HCT116 (cell line): Measurements from ENCODE around the gene ADPRHL1. TPM values are rescaled to one million over a fixed set of nuclear protein-coding genes. Genes with fewer than 3 reads are reported as not detected.

Source experiments
- ATAC-seq: fragments of 200-7000 bp; cut with Tn5 transposase; 2 replicates; pipeline ENCODE4 v1.9.1; 2020; ENCODE audit warnings: mild to moderate bottlenecking, moderate library complexity
- BruUV-seq: library from RNA; stranded (reverse); fragments of 400-500 nt; replicated peaks from 2 replicates; lab custom pipeline; 2021; lab: Mats Ljungman, UMichigan
- CTCF ChIA-PET: fragments of 300-600 bp; sonication (Branson Sonifier 250); formaldehyde crosslinking; loops from one replicate; lab custom pipeline; 2021; ENCODE audit warnings: antibody characterized with exemption; lab: Charles Lee
- POLR2A ChIA-PET: fragments of 300-600, 350-600 bp; sonication (Branson Sonifier 250); formaldehyde crosslinking; loops from one replicate; lab custom pipeline; 2021; ENCODE audit warnings: antibody characterized with exemption; lab: Charles Lee
- RAD21 ChIA-PET, 2 experiments: fragments of 300-600 bp; sonication (Branson Sonifier 250); formaldehyde crosslinking; loops; one replicate each; lab custom pipeline; 2023; ENCODE audit warnings: low total read pairs in 2 of 2; ENCODE audit not compliant: uncharacterized antibody in 2 of 2, unreplicated experiment in 2 of 2, low non-redundant PET in 1 of 2; lab: Charles Lee
- DNase-seq: peaks from one replicate; pipeline ENCODE4 v3.0.0-alpha.2; 2010; ENCODE audit warnings: low read depth, low spot score
- H2AFZ ChIP-seq: fragments of 200-600 bp; shearing (Covaris generic), sonication (generic); 2 replicates; pipeline ENCODE4 v1.6.1; 2017; ENCODE audit warnings: low read depth, mixed run types, mixed read lengths, antibody characterized with exemption, low read length; ENCODE audit not compliant: poor library complexity, severe bottlenecking
- H3K27ac ChIP-seq: 2 replicates; pipeline ENCODE4 v1.5.1; 2012; ENCODE audit warnings: low read depth, low read length
- H3K27me3 ChIP-seq: fragments of 200-600 bp; sonication (generic); 2 replicates; pipeline ENCODE4 v1.6.1; 2016; ENCODE audit warnings: mixed run types, low read length, mixed read lengths; ENCODE audit not compliant: insufficient read depth
- H3K36me3 ChIP-seq, 2 experiments: fragments of 200-500 bp in 1 of 2; fragments of 200-600 bp in 1 of 2; sonication (Bioruptor generic) in 1 of 2; sonication (generic) in 1 of 2; 2 replicates each; pipeline versions ENCODE4 v1.5.1 to v1.6.1; 2014 to 2016; ENCODE audit warnings: low read length in 2 of 2, inconsistent platforms in 1 of 2, mixed read lengths in 1 of 2, mixed run types in 1 of 2; ENCODE audit not compliant: insufficient read depth in 2 of 2, control insufficient read depth in 1 of 2
- H3K4me1 ChIP-seq, 2 experiments: fragments of 200-600 bp in 1 of 2; sonication (generic) in 1 of 2; 2 replicates each; pipeline versions ENCODE4 v1.5.1 to v1.6.1; 2012 to 2017; ENCODE audit warnings: low read length in 2 of 2, inconsistent platforms in 1 of 2, mild to moderate bottlenecking in 1 of 2, mixed read lengths in 1 of 2, mixed run types in 1 of 2, moderate library complexity in 1 of 2; ENCODE audit not compliant: insufficient read depth in 2 of 2, control insufficient read depth in 1 of 2
- H3K4me2 ChIP-seq: fragments of 200-600 bp; sonication (generic); 2 replicates; pipeline ENCODE4 v1.6.1; 2017; ENCODE audit warnings: mixed run types, low read length, mixed read lengths
- H3K4me3 ChIP-seq, 2 experiments: fragments of 200-600 bp in 1 of 2; sonication (generic) in 1 of 2; replicated peaks in 1 of 2; 2 replicates each; pipeline ENCODE4 v1.5.1; 2011 to 2016; ENCODE audit warnings: low read length in 2 of 2, control low read depth in 1 of 2, low read depth in 1 of 2, mild to moderate bottlenecking in 1 of 2, mixed read lengths in 1 of 2, mixed run types in 1 of 2
- H3K79me2 ChIP-seq: fragments of 200-600 bp; sonication (generic); 2 replicates; pipeline ENCODE4 v1.6.1; 2017; ENCODE audit warnings: mild to moderate bottlenecking, mixed run types, low read length, moderate library complexity, mixed read lengths; ENCODE audit not compliant: insufficient read depth
- H3K9ac ChIP-seq: fragments of 200-600 bp; sonication (generic); 2 replicates; pipeline ENCODE4 v1.6.1; 2016; ENCODE audit warnings: low read length, mixed read lengths
- H3K9me2 ChIP-seq: fragments of 200-600 bp; sonication (generic), shearing (Covaris generic); 2 replicates; pipeline ENCODE4 v1.6.1; 2017; ENCODE audit warnings: mixed run types, mild to moderate bottlenecking, moderate library complexity; ENCODE audit not compliant: insufficient read depth
- H3K9me3 ChIP-seq, 2 experiments: fragments of 200-500 bp in 1 of 2; fragments of 200-600 bp in 1 of 2; sonication (Bioruptor generic) in 1 of 2; sonication (generic) in 1 of 2; 2 replicates each; pipeline ENCODE4 v1.6.1; 2014 to 2017; ENCODE audit warnings: low read length in 2 of 2, mixed read lengths in 2 of 2, inconsistent platforms in 1 of 2, low read depth in 1 of 2, mild to moderate bottlenecking in 1 of 2, mixed run types in 1 of 2, moderate library complexity in 1 of 2; ENCODE audit not compliant: control insufficient read depth in 1 of 2, insufficient read depth in 1 of 2
- H4K20me1 ChIP-seq: fragments of 200-600 bp; sonication (generic), shearing (Covaris generic); 2 replicates; pipeline ENCODE4 v1.6.1; 2017; ENCODE audit warnings: mixed run types, mild to moderate bottlenecking, moderate library complexity; ENCODE audit not compliant: insufficient read depth
- CEBPB ChIP-seq: IDR thresholded peaks from 2 replicates; pipeline ENCODE4 v1.6.1; 2012; ENCODE audit warnings: low read depth
- EGR1 ChIP-seq: IDR thresholded peaks from 2 replicates; pipeline ENCODE4 v1.6.1; 2012; ENCODE audit warnings: low read depth
- ELF1 ChIP-seq: IDR thresholded peaks from 2 replicates; pipeline ENCODE4 v1.6.1; 2012; ENCODE audit warnings: low read depth, borderline replicate concordance
- EZH2phosphoT487 ChIP-seq: fragments of 200-600 bp; IDR thresholded peaks from 2 replicates; pipeline ENCODE4 v1.6.1; 2018; ENCODE audit warnings: antibody characterized with exemption, borderline replicate concordance
- FOSL1 ChIP-seq: IDR thresholded peaks from 2 replicates; pipeline ENCODE4 v1.6.1; 2012; ENCODE audit warnings: low read depth
- JUND ChIP-seq: IDR thresholded peaks from 2 replicates; pipeline ENCODE4 v1.6.1; 2012
- POLR2A ChIP-seq: IDR thresholded peaks from 2 replicates; pipeline ENCODE4 v1.7.0; 2011; ENCODE audit warnings: borderline replicate concordance; ENCODE audit not compliant: insufficient read depth, insufficient read length; ENCODE audit errors: extremely low read depth
- RAD21 ChIP-seq: IDR thresholded peaks from 2 replicates; pipeline ENCODE4 v1.6.1; 2012; ENCODE audit warnings: low read depth, mild to moderate bottlenecking
- SIN3A ChIP-seq: IDR thresholded peaks from 2 replicates; pipeline ENCODE4 v1.6.1; 2012; ENCODE audit warnings: low read depth
- SP1 ChIP-seq: IDR thresholded peaks from 2 replicates; pipeline ENCODE4 v1.6.1; 2012; ENCODE audit warnings: low read depth
- SRF ChIP-seq: IDR thresholded peaks from 2 replicates; pipeline ENCODE4 v1.6.1; 2012; ENCODE audit warnings: low read depth
- YY1 ChIP-seq: IDR thresholded peaks from 2 replicates; pipeline ENCODE4 v1.6.1; 2011; ENCODE audit warnings: low read length, low read depth, moderate library complexity, mild to moderate bottlenecking; ENCODE audit not compliant: insufficient replicate concordance; ENCODE audit errors: extremely low read depth
- ZFX ChIP-seq: fragments of 450-650 bp; IDR thresholded peaks from 2 replicates; pipeline ENCODE4 v1.6.1; 2017
- intact Hi-C: fragments of 100-400 bp; cut with micrococcal nuclease; formaldehyde crosslinking; loops from 2 replicates; pipeline ENCODE4 v1.10.0; 2022
- total RNA-seq: library from RNA; stranded (reverse); gene quantifications from one replicate; pipeline ENCODE4 v1.2.1, GENCODE V29; 2021; ENCODE audit not compliant: unreplicated experiment
- TF ChIP-seq, protein P1 (sequence below): IDR thresholded peaks from 2 replicates; pipeline ENCODE4 v1.6.1; 2012; ENCODE audit warnings: low read depth
- TF ChIP-seq, protein P2 (sequence below): IDR thresholded peaks from 2 replicates; pipeline ENCODE4 v1.6.1; 2012
- TF ChIP-seq, protein P3 (sequence below): IDR thresholded peaks from 2 replicates; pipeline ENCODE4 v1.6.1; 2012
- TF ChIP-seq, protein P4 (sequence below), 3 experiments: fragments of 200-600 bp in 1 of 3; sonication (generic) in 1 of 3; IDR thresholded peaks in 2 of 3; conservative IDR thresholded peaks in 1 of 3; 2 replicates each; pipeline ENCODE4 v1.5.1; 2012 to 2017; ENCODE audit warnings: low read depth in 2 of 3, low read length in 2 of 3, antibody characterized with exemption in 1 of 3, borderline replicate concordance in 1 of 3, control low read depth in 1 of 3, mild to moderate bottlenecking in 1 of 3, mixed read lengths in 1 of 3, mixed run types in 1 of 3, moderate library complexity in 1 of 3; ENCODE audit not compliant: insufficient read depth in 1 of 3

The ADPRHL1 gene
- total RNA-seq, 1 experiment from 2014 or later: 12.6 TPM

DNA sequence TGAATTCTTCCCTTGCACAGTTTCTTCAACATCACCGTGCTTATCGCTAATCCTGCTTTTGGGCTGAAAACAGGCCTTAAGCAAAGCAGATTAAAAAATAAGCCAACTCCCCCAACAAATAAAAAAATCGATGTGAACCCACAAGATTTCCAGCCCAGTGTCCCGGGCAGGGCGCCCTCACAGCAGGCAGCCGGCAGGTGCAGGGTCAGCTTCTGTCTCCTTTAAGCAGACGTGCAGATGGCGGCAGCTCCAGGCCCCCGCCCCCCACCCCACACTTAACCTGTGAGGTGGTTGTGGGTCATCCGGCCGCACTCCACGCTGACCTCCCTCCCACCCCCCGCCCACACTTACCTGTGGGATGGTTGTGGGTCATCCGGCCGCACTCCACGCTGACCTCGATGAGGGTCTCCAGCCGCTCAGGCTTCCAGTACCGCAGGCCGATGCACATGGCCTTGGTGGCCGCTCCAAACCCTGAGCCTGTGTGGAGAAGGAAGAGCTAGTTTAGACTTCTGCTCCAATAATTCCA, 19.8 kb downstream of the ADPRHL1 start (continued):
- TF ChIP-seq, protein P1, sequence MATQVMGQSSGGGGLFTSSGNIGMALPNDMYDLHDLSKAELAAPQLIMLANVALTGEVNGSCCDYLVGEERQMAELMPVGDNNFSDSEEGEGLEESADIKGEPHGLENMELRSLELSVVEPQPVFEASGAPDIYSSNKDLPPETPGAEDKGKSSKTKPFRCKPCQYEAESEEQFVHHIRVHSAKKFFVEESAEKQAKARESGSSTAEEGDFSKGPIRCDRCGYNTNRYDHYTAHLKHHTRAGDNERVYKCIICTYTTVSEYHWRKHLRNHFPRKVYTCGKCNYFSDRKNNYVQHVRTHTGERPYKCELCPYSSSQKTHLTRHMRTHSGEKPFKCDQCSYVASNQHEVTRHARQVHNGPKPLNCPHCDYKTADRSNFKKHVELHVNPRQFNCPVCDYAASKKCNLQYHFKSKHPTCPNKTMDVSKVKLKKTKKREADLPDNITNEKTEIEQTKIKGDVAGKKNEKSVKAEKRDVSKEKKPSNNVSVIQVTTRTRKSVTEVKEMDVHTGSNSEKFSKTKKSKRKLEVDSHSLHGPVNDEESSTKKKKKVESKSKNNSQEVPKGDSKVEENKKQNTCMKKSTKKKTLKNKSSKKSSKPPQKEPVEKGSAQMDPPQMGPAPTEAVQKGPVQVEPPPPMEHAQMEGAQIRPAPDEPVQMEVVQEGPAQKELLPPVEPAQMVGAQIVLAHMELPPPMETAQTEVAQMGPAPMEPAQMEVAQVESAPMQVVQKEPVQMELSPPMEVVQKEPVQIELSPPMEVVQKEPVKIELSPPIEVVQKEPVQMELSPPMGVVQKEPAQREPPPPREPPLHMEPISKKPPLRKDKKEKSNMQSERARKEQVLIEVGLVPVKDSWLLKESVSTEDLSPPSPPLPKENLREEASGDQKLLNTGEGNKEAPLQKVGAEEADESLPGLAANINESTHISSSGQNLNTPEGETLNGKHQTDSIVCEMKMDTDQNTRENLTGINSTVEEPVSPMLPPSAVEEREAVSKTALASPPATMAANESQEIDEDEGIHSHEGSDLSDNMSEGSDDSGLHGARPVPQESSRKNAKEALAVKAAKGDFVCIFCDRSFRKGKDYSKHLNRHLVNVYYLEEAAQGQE: no peak
- TF ChIP-seq POLR2A (no peak), FOSL1 (no peak), ZFX (no peak), SIN3A (no peak), SP1 (no peak), ELF1 (no peak), EZH2phosphoT487 (no peak), CEBPB (no peak)
- TF ChIP-seq, protein P2, sequence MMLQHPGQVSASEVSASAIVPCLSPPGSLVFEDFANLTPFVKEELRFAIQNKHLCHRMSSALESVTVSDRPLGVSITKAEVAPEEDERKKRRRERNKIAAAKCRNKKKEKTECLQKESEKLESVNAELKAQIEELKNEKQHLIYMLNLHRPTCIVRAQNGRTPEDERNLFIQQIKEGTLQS: no peak
- TF ChIP-seq, protein P3, sequence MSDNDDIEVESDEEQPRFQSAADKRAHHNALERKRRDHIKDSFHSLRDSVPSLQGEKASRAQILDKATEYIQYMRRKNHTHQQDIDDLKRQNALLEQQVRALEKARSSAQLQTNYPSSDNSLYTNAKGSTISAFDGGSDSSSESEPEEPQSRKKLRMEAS: no peak

DNA sequence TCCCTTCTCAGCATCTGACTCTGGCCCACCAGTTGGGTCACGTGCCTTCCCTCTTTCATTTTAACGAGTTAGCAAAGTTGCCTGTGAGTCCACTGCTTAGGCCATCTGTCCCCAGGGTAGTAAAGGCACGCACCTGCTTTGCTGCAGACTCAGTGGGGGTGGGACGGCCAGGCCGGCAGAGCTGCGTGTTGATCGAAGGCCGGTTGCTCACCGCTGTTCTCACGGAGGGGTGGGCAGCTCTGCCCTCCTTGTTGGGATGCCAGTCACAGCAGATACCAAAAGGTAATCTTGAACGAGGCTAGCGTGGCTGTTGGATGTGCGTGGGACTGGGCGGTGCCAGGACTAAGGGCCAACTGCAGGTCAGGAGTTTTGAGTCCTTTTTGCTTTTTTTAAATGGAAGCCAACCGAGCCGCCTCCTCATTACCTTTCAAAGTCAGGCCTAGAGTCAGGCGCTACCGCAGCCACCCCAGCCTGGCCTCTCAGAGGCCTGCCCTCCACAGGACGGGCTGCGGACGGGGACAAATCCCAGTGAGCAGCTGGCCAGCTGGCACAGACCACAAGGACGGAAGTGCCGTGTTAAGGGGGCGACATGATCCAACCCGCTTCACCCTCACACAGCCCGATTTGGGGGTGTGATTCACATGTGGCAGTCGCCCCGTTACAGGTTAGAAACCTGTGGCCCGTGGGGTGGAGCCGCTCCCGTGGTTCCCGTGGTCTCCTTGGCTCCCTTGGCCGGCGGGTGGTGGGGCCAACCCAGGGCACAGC, 20.6 kb downstream of the ADPRHL1 start:
- RAD21 ChIA-PET: no interaction called here
- no peaks in the 10 kb centered on the region for H3K36me3 ChIP-seq
- no peaks in the 10 kb centered on the region for H3K27me3 ChIP-seq
- H2AFZ ChIP-seq: no peak overlapping the region
- no TSS peak for BruUV-seq
- no peak for DNase-seq
- H3K27ac ChIP-seq: no peak overlapping the region
- no peaks in the 10 kb centered on the region for H3K9me3 ChIP-seq
- H4K20me1 ChIP-seq: no peaks in the 10 kb centered on the region
- H3K9me2 ChIP-seq: no peaks in the 10 kb centered on the region
- CTCF ChIA-PET: no interaction called here
- H3K9ac ChIP-seq: no peak overlapping the region
- H3K79me2 ChIP-seq: no peaks in the 10 kb centered on the region
- ATAC-seq: no peak
- POLR2A ChIA-PET: no interaction called here
- intact Hi-C loops: no loop called here
- H3K4me1 ChIP-seq: no peaks in the 10 kb centered on the region
- TF ChIP-seq FOSL1 (no peak), YY1 (no peak), JUND (no peak), EGR1 (no peak), SRF (no peak), RAD21 (no peak)
- TF ChIP-seq, protein P4, sequence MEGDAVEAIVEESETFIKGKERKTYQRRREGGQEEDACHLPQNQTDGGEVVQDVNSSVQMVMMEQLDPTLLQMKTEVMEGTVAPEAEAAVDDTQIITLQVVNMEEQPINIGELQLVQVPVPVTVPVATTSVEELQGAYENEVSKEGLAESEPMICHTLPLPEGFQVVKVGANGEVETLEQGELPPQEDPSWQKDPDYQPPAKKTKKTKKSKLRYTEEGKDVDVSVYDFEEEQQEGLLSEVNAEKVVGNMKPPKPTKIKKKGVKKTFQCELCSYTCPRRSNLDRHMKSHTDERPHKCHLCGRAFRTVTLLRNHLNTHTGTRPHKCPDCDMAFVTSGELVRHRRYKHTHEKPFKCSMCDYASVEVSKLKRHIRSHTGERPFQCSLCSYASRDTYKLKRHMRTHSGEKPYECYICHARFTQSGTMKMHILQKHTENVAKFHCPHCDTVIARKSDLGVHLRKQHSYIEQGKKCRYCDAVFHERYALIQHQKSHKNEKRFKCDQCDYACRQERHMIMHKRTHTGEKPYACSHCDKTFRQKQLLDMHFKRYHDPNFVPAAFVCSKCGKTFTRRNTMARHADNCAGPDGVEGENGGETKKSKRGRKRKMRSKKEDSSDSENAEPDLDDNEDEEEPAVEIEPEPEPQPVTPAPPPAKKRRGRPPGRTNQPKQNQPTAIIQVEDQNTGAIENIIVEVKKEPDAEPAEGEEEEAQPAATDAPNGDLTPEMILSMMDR (IDR thresholded peaks at IDR 0.05 in 2 of 3, conservative IDR thresholded peaks at IDR 0.05 in 1 of 3; ENCODE audit: borderline replicate concordance in 1 of 3, insufficient read depth in 1 of 3, low read depth in 2 of 3, low read length in 2 of 3): no peak
- no peak overlapping the region for H3K4me2 ChIP-seq
- no peak overlapping the region for H3K4me3 ChIP-seq
